ENCODE results near the gene ZNF831. TPM values are rescaled to one million over a fixed set of nuclear protein-coding genes. Genes with fewer than 3 reads are reported as not detected.

Gene ZNF831
- total RNA-seq, 1 donor from 2014 or later: 6.4 TPM

- intact Hi-C loops (cut with micrococcal nuclease): loop anchor here (1.0 to 5.0 kb wide), 4 partner anchors 42 to 340 kb away; no protein-coding TSS in a partner anchor
Observed at GRCh38 chr20:59207235-59207634, 43.6 kb downstream of the ZNF831 start.

GRCh38 chr20:59207742-59208357 lies 44.2 kb downstream of the ZNF831 start:
- intact Hi-C loops (cut with micrococcal nuclease): loop anchor here (1.0 to 5.0 kb wide), 4 partner anchors 43 to 341 kb away; no protein-coding TSS in a partner anchor

- intact Hi-C loops (cut with micrococcal nuclease): no loop called here
Observed at GRCh38 chr20:59210186-59210585, 46.6 kb downstream of the ZNF831 start.

GRCh38 chr20:59211208-59211765 lies 47.7 kb downstream of the ZNF831 start:
- intact Hi-C loops (cut with micrococcal nuclease): no loop called here

GRCh38 chr20:59214073-59214472 lies 50.5 kb downstream of the ZNF831 start:
- intact Hi-C loops (cut with micrococcal nuclease): no loop called here

- intact Hi-C loops (cut with micrococcal nuclease): no loop called here
Observed at GRCh38 chr20:59214606-59215547, 51.3 kb downstream of the ZNF831 start.

GRCh38 chr20:59217173-59217572 lies 53.6 kb downstream of the ZNF831 start:
- intact Hi-C loops (cut with micrococcal nuclease): no loop called here

- intact Hi-C loops (cut with micrococcal nuclease): no loop called here
Observed at GRCh38 chr20:59217794-59218280, 54.2 kb downstream of the ZNF831 start.

GRCh38 chr20:59219211-59219610 lies 55.6 kb downstream of the ZNF831 start:
- intact Hi-C loops (cut with micrococcal nuclease): no loop called here

- intact Hi-C loops (cut with micrococcal nuclease): loop anchor here (5.0 kb wide), 1 partner anchor 328 kb away; no protein-coding TSS in a partner anchor
Observed at GRCh38 chr20:59220161-59220560, 56.5 kb downstream of the ZNF831 start.

- intact Hi-C loops (cut with micrococcal nuclease): loop anchor here (5.0 kb wide), 1 partner anchor 329 kb away; no protein-coding TSS in a partner anchor
Observed at GRCh38 chr20:59221049-59221706, 57.6 kb downstream of the ZNF831 start.

GRCh38 chr20:59221707-59222252 lies 58.2 kb downstream of the ZNF831 start:
- intact Hi-C loops (cut with micrococcal nuclease): loop anchor here (1.0 to 5.0 kb wide), 9 partner anchors 133 to 569 kb away; partner anchors contain the start of genes ATP5F1E and NELFCD

GRCh38 chr20:59222253-59223181 lies 58.9 kb downstream of the ZNF831 start:
- intact Hi-C loops (cut with micrococcal nuclease): loop anchor here (1.0 to 5.0 kb wide), 9 partner anchors 134 to 570 kb away; partner anchors contain the start of genes ATP5F1E and NELFCD

- intact Hi-C loops (cut with micrococcal nuclease): loop anchor here (2.0 to 5.0 kb wide), 3 partner anchors 180 to 570 kb away; no protein-coding TSS in a partner anchor
Observed at GRCh38 chr20:59223182-59223601, 59.6 kb downstream of the ZNF831 start.

- intact Hi-C loops (cut with micrococcal nuclease): loop anchor here (2.0 to 5.0 kb wide), 3 partner anchors 179 to 571 kb away; no protein-coding TSS in a partner anchor
Observed at GRCh38 chr20:59223750-59224149, 60.1 kb downstream of the ZNF831 start.

GRCh38 chr20:59224236-59224635 lies 60.6 kb downstream of the ZNF831 start:
- intact Hi-C loops (cut with micrococcal nuclease): loop anchor here (5.0 kb wide), 1 partner anchor 332 kb away; no protein-coding TSS in a partner anchor

- intact Hi-C loops (cut with micrococcal nuclease): no loop called here
Observed at GRCh38 chr20:59230385-59230784, 66.8 kb downstream of the ZNF831 start.

- intact Hi-C loops (cut with micrococcal nuclease): no loop called here
Observed at GRCh38 chr20:59231124-59231804, 67.6 kb downstream of the ZNF831 start.

GRCh38 chr20:59232618-59233017 lies 69.0 kb downstream of the ZNF831 start:
- intact Hi-C loops (cut with micrococcal nuclease): no loop called here

Measured in T-helper 1 cell treated with Interleukin-12 subunit alpha and Interleukin-12 subunit beta and Interleukin-4 antibody, amounts not matched to agents 30 ng/mL and 1 ng/mL, for 36 hours (primary cell).